AG09309 (cell line): Measurements from ENCODE around the gene DBP.

ENCODE experiments used
- DNase-seq: peaks from one replicate; pipeline ENCODE4 v3.0.0-alpha.2; 2010; ENCODE audit warnings: low read depth
- H3K4me3 ChIP-seq: 2 replicates; pipeline ENCODE4 v1.5.1; 2011; ENCODE audit warnings: mild to moderate bottlenecking, low read depth, low read length, moderate library complexity; ENCODE audit not compliant: control insufficient read depth
- TF ChIP-seq, protein P1 (sequence below): IDR thresholded peaks from 2 replicates; pipeline ENCODE4 v1.5.1; 2011; ENCODE audit warnings: mild to moderate bottlenecking, low read depth, low read length, inconsistent platforms; ENCODE audit not compliant: insufficient read depth, control insufficient read depth; ENCODE audit errors: missing control alignments

DBP gene

GRCh38 chr19:48646722-48647216 is 9.6 kb upstream of the DBP start:
- TF ChIP-seq, protein P1, sequence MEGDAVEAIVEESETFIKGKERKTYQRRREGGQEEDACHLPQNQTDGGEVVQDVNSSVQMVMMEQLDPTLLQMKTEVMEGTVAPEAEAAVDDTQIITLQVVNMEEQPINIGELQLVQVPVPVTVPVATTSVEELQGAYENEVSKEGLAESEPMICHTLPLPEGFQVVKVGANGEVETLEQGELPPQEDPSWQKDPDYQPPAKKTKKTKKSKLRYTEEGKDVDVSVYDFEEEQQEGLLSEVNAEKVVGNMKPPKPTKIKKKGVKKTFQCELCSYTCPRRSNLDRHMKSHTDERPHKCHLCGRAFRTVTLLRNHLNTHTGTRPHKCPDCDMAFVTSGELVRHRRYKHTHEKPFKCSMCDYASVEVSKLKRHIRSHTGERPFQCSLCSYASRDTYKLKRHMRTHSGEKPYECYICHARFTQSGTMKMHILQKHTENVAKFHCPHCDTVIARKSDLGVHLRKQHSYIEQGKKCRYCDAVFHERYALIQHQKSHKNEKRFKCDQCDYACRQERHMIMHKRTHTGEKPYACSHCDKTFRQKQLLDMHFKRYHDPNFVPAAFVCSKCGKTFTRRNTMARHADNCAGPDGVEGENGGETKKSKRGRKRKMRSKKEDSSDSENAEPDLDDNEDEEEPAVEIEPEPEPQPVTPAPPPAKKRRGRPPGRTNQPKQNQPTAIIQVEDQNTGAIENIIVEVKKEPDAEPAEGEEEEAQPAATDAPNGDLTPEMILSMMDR, result no peak
- peak overlapping the region; percentile 45 for H3K4me3 ChIP-seq
- DNase-seq, result no peak

- no peak for DNase-seq
- TF ChIP-seq, protein P1, result peak; percentile 95
Measured at GRCh38 chr19:48646001-48646721, 9.0 kb upstream of the DBP start, which contains the start of gene CA11. CA11 (minus strand) TSS chr19:48646187; CDS start chr19:48645632, 555 bp downstream.

DNA sequence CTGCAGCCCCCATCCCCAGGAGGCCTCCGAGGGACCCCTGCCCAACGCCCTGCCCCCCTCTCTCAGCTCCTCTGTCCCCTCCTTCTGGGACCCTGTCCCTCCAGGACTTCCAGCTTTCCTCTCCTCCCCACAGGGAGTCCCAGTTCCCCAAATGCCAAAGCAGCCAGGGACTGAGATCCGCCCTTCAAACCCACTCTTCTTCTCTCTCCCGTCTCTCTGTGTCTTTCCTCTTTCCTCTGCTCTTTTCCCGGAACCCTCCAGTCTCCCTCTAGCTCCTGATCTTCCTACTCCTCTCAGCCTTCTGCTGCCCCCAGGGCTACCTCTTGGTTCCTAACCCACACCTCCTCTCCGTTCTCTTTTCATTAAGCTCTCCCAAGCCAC is 8.4 kb upstream of the DBP start:
- DNase-seq, result no peak
- TF ChIP-seq, protein P1, result no peak
- H3K4me3 ChIP-seq, result peak overlapping the region; percentile 45

More at GRCh38 chr19:48646001-48646721, 9.0 kb upstream of the DBP start, which contains the start of gene CA11:
- peak within 1 kb of the TSS; percentile 45 for H3K4me3 ChIP-seq

GRCh38 chr19:48644839-48645619 is 7.8 kb upstream of the DBP start:
- peak overlapping the region; percentile 45; the same call in 1 of the 2 replicates for H3K4me3 ChIP-seq
- no peak for DNase-seq
- TF ChIP-seq, protein P1, result no peak

- TF ChIP-seq, protein P1, result no peak
- DNase-seq, result no peak
- H3K4me3 ChIP-seq, result no peak overlapping the region
Measured at GRCh38 chr19:48644355-48644754, 7.2 kb upstream of the DBP start.

- H3K4me3 ChIP-seq, result no peak overlapping the region
- TF ChIP-seq, protein P1, result no peak
- no peak for DNase-seq
Measured at GRCh38 chr19:48642862-48643261, 5.7 kb upstream of the DBP start.
